ENCODE measurements around the gene HIF1AN. TPM values are rescaled to one million over a fixed set of nuclear protein-coding genes. Genes with fewer than 3 reads are reported as not detected.

The HIF1AN gene
- total and polyA plus RNA-seq, 2 of the 8 experiments (the other 6 are each of a cell fraction or from before 2014, with no cell fraction given) = 10.9 to 62.8 TPM

DNA sequence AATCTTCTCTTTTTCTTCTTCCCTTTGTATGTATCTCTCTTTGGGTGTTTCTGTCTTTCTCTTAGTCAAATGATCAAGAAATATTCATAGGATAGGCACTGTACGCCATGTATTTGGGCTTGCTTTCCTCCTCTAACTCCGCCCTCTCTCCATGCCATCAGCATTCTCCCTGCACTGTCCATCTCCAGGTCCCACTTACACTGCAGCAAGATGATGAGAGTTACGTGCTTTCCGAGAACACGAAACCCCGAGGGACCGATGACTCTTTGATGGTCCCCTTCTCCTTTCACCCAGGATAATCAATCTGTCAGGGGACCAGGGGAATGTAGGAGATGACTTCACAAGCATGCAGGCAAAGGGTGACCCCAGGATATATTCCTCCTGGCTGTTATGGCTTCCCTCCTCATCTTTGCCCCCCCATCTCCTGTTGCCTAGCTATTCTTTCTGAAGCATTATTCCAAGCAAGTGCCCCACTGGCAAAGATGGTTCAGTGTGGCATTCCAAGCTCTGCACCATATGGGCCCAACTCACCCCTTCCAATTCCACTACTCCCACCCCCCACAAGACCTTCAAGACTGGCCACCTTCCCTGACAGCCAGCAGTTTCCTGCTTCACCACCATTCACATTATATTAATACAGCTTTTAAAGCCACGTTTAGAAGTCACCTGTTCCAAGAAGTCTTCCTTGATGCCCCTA lies 40.0 kb downstream of the HIF1AN start:
- H2BK120ac ChIP-seq (replicated peaks; ENCODE audit: low read depth, low read length) = no peak overlapping the region
- no peaks in the 10 kb centered on the region for H3K79me1 ChIP-seq (ENCODE audit: low read depth, low read length)
- no peak overlapping the region for H3K4me2 ChIP-seq (ENCODE audit: insufficient read depth in 1 of 2, low read depth in 2 of 2, low read length in 2 of 2)
- peaks cover 0 to 4% (median 0%) of the 10 kb centered on the region in 4 experiments; a peak in 3 of 7 replicates for H3K27me3 ChIP-seq (replicated peaks in 1 of 4; ENCODE audit: control insufficient read depth in 3 of 4, extremely low read depth in 1 of 4, insufficient read depth in 3 of 4, low read length in 3 of 4)
- H4K20me1 ChIP-seq (replicated peaks in 1 of 2; ENCODE audit: control insufficient read depth in 1 of 2, insufficient read depth in 2 of 2, low read length in 2 of 2) = no peaks in the 10 kb centered on the region
- H3K4me1 ChIP-seq (replicated peaks in 1 of 4; ENCODE audit: control insufficient read depth in 3 of 4, insufficient read depth in 4 of 4, low read length in 3 of 4) = no peaks in the 10 kb centered on the region
- no peak overlapping the region for H2BK15ac ChIP-seq (ENCODE audit: low read length)
- H2AFZ ChIP-seq (ENCODE audit: low read length) = no peak overlapping the region
- ChIA-PET POLR2A (ENCODE audit: partially characterized antibody) (no interaction called here), CTCF (ENCODE audit: partially characterized antibody) (interaction anchor here (0.7 to 2.3 kb wide), 6 partner anchors 10 to 303 kb away, joined by 3 to 9 read pairs (median 4); no protein-coding TSS in a partner anchor)
- TF ChIP-seq GABPA (IDR thresholded peaks at IDR 0.05; ENCODE audit: borderline replicate concordance, insufficient read depth, low read length) = no peak
- no peak for TF ChIP-seq CEBPB (IDR thresholded peaks at IDR 0.05; ENCODE audit: low read depth, low read length)
- no peak for TF ChIP-seq RXRA (IDR thresholded peaks at IDR 0.05; ENCODE audit: insufficient read depth, low read depth, low read length)
- TF ChIP-seq CREB1 (IDR thresholded peaks at IDR 0.05) = no peak
- no peak for TF ChIP-seq TAF7 (optimal IDR thresholded peaks at IDR 0.05; ENCODE audit: borderline replicate concordance, low read depth, low read length)
- TF ChIP-seq ASH2L (IDR thresholded peaks at IDR 0.05; ENCODE audit: low read length) = no peak
- TF ChIP-seq EZH2 (IDR thresholded peaks at IDR 0.05; ENCODE audit: low read depth, low read length, severe bottlenecking) = no peak
- H3K14ac ChIP-seq (ENCODE audit: insufficient read length) = no peak overlapping the region
- H3K79me2 ChIP-seq (ENCODE audit: control insufficient read depth in 1 of 2, insufficient read depth in 2 of 2, low read length in 2 of 2) = no peaks in the 10 kb centered on the region
- H3K23me2 ChIP-seq (ENCODE audit: low read depth, low read length) = peaks cover 2% of the 10 kb centered on the region; the same call in 1 of the 2 replicates
- no peak overlapping the region for H3K56ac ChIP-seq (replicated peaks; ENCODE audit: insufficient read length, low read depth, low read length)
- 90% methylated on average over 8 of the region's 8 CpGs; no CpG with 5 or more reads in 1 of the 2 experiments for WGBS, 2 experiments (ENCODE audit: extremely low coverage in 1 of 2, insufficient coverage in 1 of 2, insufficient read length in 1 of 2, insufficient replicate concordance in 2 of 2, low coverage in 1 of 2, low lambda C conversion rate in 2 of 2, missing lambda C conversion rate in 1 of 2)
- no peak overlapping the region for H2BK5ac ChIP-seq (ENCODE audit: low read depth, low read length)
- no peak overlapping the region for H2AK5ac ChIP-seq (ENCODE audit: low read depth, low read length)
- no peak overlapping the region for H3K4ac ChIP-seq (replicated peaks; ENCODE audit: insufficient read length, low read depth, low read length)
- DNase-seq (ENCODE audit: low read depth in 1 of 2, low spot score in 2 of 2) = no peak
- no peak for FAIRE-seq
- H3K4me3 ChIP-seq (ENCODE audit: extremely low read depth in 1 of 4, insufficient read depth in 2 of 4, low read depth in 3 of 4, low read length in 4 of 4) = no peak overlapping the region
- no peak overlapping the region for H3K9ac ChIP-seq (replicated peaks in 1 of 4; ENCODE audit: extremely low read depth in 1 of 4, low read depth in 3 of 4, low read length in 3 of 4)
- H4K8ac ChIP-seq (ENCODE audit: extremely low read depth, insufficient read depth, low read length) = no peak overlapping the region
- no peaks in the 10 kb centered on the region for H3K36me3 ChIP-seq (ENCODE audit: control insufficient read depth in 2 of 4, insufficient read depth in 4 of 4, low read length in 3 of 4)
- no peak overlapping the region for H4K91ac ChIP-seq (replicated peaks; ENCODE audit: insufficient read length, low read length)
- H2BK12ac ChIP-seq (ENCODE audit: low read depth, low read length) = no peak overlapping the region
- no peak overlapping the region for H4K5ac ChIP-seq (ENCODE audit: insufficient read length, low read depth, low read length)
- no peak overlapping the region for H2BK20ac ChIP-seq (ENCODE audit: low read length)
- H3K18ac ChIP-seq (ENCODE audit: extremely low read depth, low read length) = no peak overlapping the region
- H3K27ac ChIP-seq (ENCODE audit: low read depth, low read length) = no peak overlapping the region
- no peak overlapping the region for H3K23ac ChIP-seq (ENCODE audit: insufficient read length)
- no peaks in the 10 kb centered on the region for H3K9me3 ChIP-seq (ENCODE audit: insufficient read depth in 2 of 2, low read depth in 1 of 2, low read length in 1 of 2)

Measured in H1 (cell line).